Transverse colon (tissue), 4 donors: ENCODE measurements around the gene CPTP. TPM values are rescaled to one million over a fixed set of nuclear protein-coding genes. Genes with fewer than 3 reads are reported as not detected.

Experiments
- DNase-seq: peaks from one replicate; pipeline ENCODE4 v3.0.0-alpha.2; 2019
- H3K27ac ChIP-seq, 4 donors: fragments of 200-600 bp; sonication (generic); 2 replicates each; pipeline ENCODE4 v1.5.1; 2016 to 2018; ENCODE audit warnings: inconsistent platforms in 4 of 4
- H3K27me3 ChIP-seq: fragments of 200-600 bp; sonication (generic); 2 replicates; pipeline ENCODE4 v1.5.1; 2017; ENCODE audit warnings: inconsistent platforms
- H3K36me3 ChIP-seq, 4 donors: fragments of 200-600 bp; sonication (generic); 2 replicates each; pipeline ENCODE4 v1.5.1; 2017 to 2019; ENCODE audit warnings: inconsistent platforms in 4 of 4
- H3K4me1 ChIP-seq, 4 donors: fragments of 200-600 bp; sonication (generic); 2 replicates each; pipeline ENCODE4 v1.5.1; 2017 to 2020; ENCODE audit warnings: inconsistent platforms in 4 of 4
- H3K4me3 ChIP-seq, 4 donors: fragments of 200-600 bp; sonication (generic); 1 replicate in 1 of 4; 2 replicates in 3 of 4; pipeline versions ENCODE4 v1.5.1 to v1.6.1; 2017 to 2019; ENCODE audit warnings: inconsistent platforms in 4 of 4
- H3K9me3 ChIP-seq, 2 donors: fragments of 200-600 bp; sonication (generic); 2 replicates each; pipeline ENCODE4 v1.5.1; 2017 to 2019; ENCODE audit warnings: inconsistent platforms in 2 of 2
- EP300 ChIP-seq: sonication (generic); formaldehyde crosslinking; IDR thresholded peaks from one replicate; pipeline ENCODE4 v1.6.1; 2017; ENCODE audit warnings: antibody characterized with exemption, low read depth
- POLR2A ChIP-seq: fragments of 450-650 bp; IDR thresholded peaks from one replicate; pipeline ENCODE4 v1.6.1; 2016; ENCODE audit warnings: antibody characterized with exemption, mild to moderate bottlenecking, moderate library complexity
- POLR2AphosphoS5 ChIP-seq, 3 donors: sonication (generic); formaldehyde crosslinking; IDR thresholded peaks; one replicate each; pipeline ENCODE4 v1.6.1; 2016; ENCODE audit warnings: antibody characterized with exemption in 3 of 3
- WGBS, 2 donors: methylation state at CpG; one replicate each; pipeline ENCODE4 v1.1.5; 2018; ENCODE audit warnings: low coverage in 1 of 2; 5-methylcytosine and 5-hydroxymethylcytosine counted together
- in situ Hi-C, 4 donors: fragments of 200-750 bp; cut with MboI; loops; one replicate each; pipeline versions ENCODE4 v1.15.0 to v1.15.1; 2017; ENCODE audit warnings: low sequenced_read_pairs in 3 of 4, low pct_ligation_motif_present in 1 of 4, low pct_unique_long_range_greater_than_20kb in 1 of 4
- intact Hi-C: fragments of 100-400 bp; cut with DNase I; formaldehyde crosslinking; loops from one replicate; pipeline ENCODE4 v1.15.1; 2023; ENCODE audit warnings: low total_unique reads
- total RNA-seq, 4 donors: library from RNA; depleted of rRNA; stranded (reverse); fragments of >200 nt; gene quantifications; one replicate each; pipeline ENCODE4 v1.1.0, GENCODE V29; 2016
- TF ChIP-seq, protein P1 (sequence below), 5 experiments: fragments of 200-600 bp in 3 of 5; fragments of 450-650 bp in 2 of 5; sonication (generic) in 3 of 5; IDR thresholded peaks; 1 replicate in 2 of 5; 2 replicates in 3 of 5; pipeline ENCODE4 v1.5.1; 2016 to 2017; ENCODE audit warnings: antibody characterized with exemption in 5 of 5, inconsistent platforms in 3 of 5, mild to moderate bottlenecking in 2 of 5, moderate library complexity in 1 of 5

The CPTP gene
- total RNA-seq, 4 donors from 2014 or later, result 48.0 to 134 (median 77.7) TPM

DNA sequence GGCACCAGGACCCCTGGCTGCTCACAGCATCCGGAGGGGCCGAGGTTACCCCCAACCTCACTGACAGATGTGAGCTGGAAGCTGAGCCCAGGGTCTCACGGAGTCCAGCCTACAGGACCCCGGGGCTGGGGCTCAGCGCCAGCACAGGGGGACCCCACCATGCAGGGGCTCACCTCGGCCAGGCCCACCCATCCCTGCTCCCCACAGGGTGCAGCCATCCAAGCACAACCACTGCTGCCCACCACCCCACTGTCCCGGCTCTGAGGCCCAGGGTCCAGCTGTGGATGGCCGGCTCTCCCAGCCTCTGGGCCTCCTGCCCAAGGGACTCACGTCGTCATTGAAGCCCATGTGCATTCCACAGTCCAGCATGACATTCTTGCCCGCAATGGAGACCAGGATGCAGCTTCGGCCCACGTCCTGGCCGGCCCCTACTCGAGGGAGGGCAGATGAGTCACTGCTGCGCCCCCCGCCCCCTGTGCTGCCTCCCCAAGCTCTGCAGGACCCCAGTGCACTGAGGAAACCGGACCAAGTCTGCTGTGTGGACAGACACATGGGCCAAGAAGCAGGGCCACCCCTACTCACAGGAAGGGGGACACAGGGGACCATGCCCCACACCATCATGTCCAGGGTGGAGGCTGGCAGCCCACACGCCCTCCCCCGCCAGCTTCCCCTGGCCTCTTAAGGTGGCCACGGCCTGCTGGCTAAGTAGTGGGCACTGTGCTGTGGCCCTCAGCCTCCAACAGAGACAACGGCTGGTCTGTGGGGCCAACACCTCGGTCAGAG, 3.7 kb upstream of the CPTP start:
- in situ Hi-C loops (no loop called here), intact Hi-C loops (no loop called here)
- TF ChIP-seq POLR2AphosphoS5 (IDR thresholded peaks at IDR 0.05) (no peak), EP300 (no peak), POLR2A (no peak)
- TF ChIP-seq, protein P1, sequence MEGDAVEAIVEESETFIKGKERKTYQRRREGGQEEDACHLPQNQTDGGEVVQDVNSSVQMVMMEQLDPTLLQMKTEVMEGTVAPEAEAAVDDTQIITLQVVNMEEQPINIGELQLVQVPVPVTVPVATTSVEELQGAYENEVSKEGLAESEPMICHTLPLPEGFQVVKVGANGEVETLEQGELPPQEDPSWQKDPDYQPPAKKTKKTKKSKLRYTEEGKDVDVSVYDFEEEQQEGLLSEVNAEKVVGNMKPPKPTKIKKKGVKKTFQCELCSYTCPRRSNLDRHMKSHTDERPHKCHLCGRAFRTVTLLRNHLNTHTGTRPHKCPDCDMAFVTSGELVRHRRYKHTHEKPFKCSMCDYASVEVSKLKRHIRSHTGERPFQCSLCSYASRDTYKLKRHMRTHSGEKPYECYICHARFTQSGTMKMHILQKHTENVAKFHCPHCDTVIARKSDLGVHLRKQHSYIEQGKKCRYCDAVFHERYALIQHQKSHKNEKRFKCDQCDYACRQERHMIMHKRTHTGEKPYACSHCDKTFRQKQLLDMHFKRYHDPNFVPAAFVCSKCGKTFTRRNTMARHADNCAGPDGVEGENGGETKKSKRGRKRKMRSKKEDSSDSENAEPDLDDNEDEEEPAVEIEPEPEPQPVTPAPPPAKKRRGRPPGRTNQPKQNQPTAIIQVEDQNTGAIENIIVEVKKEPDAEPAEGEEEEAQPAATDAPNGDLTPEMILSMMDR (IDR thresholded peaks at IDR 0.05), result no peak
- H3K4me1 ChIP-seq, result peaks cover 30 to 53% (median 35%) of the 10 kb centered on the region in 4 donors
- peaks cover 0 to 2% (median 0%) of the 10 kb centered on the region in 4 donors for H3K36me3 ChIP-seq
- no peaks in the 10 kb centered on the region for H3K27me3 ChIP-seq
- no peak overlapping the region for H3K4me3 ChIP-seq
- H3K9me3 ChIP-seq, result no peaks in the 10 kb centered on the region
- no peak for DNase-seq
- H3K27ac ChIP-seq, result no peak overlapping the region
- 88% methylated on average over 11 of the region's 23 CpGs; no CpG with 5 or more reads in 1 of the 2 donors for WGBS, 2 donors

DNA sequence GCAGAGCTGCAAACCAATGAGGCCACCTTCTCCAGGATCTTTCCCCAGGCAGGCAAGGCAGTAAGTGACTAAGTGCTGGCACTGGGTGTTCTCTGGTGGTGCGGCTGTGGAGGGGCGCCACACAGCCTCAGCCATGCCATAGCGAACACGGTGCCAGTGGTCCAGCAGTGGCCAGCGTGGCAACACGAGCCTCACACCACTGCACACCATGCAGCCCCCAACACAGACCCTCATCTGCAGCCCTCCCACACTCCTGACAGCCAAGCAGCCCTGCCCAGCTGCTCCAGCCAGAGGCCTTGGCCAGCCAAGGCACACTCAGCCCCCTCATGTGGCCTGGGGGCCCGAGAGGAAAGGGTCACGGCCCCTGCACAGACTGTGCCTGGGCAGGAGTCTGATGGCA, 3.1 kb upstream of the CPTP start:
- DNase-seq, result no peak
- TF ChIP-seq EP300 (no peak), POLR2AphosphoS5 (IDR thresholded peaks at IDR 0.05) (no peak), POLR2A (no peak)
- TF ChIP-seq, protein P1 (IDR thresholded peaks at IDR 0.05), result no peak
- peaks cover 36 to 53% (median 41%) of the 10 kb centered on the region in 4 donors for H3K4me1 ChIP-seq
- no peak overlapping the region for H3K27ac ChIP-seq
- WGBS, 2 donors, result 84% methylated on average over 8 of the region's 8 CpGs; no CpG with 5 or more reads in 1 of the 2 donors
- H3K4me3 ChIP-seq, result no peak overlapping the region
- H3K27me3 ChIP-seq, result no peaks in the 10 kb centered on the region
- peaks cover 0 to 2% (median 0%) of the 10 kb centered on the region in 4 donors for H3K36me3 ChIP-seq
- no peaks in the 10 kb centered on the region for H3K9me3 ChIP-seq
- intact Hi-C loops, result no loop called here
- in situ Hi-C loops, result no loop called here

DNA sequence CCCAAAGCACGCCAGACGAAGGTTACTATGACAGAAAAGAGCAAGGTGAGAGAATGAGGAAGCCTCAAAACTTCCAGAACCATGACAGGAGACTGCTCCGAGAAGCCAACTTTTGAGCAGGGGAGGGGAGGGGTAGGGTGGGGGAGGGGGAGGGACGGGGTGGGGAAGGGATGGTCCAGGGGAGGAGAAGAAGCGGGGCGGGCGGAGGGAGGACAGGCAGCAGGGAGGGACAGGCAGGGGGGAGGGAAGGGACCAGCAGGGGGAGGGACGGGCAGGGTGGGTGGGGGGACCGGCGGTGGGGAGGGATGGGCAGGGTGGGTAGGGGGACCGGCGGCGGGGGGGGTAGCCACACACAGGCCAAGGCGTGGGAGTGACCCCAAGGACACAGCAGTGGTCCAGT, 2.2 kb upstream of the CPTP start:
- in situ Hi-C loops, result no loop called here
- H3K4me1 ChIP-seq, result peaks cover 36 to 47% (median 40%) of the 10 kb centered on the region in 4 donors

DNA sequence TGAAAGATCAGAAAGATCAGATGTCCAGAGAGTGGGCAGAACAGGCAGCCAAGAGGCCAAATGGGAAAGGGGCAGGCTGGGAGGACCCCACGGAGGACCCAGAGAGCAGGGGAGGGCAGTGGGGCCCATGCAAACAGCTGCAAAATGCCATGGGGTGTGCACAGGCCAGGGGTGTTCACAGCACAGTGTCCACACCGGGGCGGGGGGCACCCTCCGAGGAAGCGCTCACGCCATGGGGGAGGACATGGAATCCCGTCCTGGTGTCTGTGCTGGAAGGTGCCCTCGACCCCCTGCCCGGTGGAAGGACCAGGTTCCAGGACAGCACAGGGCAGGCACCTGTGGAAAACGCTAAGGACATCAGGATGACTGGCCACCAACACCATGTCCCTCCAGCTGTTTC, 1.6 kb upstream of the CPTP start:
- Histone ChIP-seq H3K36me3 (peaks cover 0 to 9% (median 0%) of the 10 kb centered on the region in 4 donors), H3K27me3 (no peaks in the 10 kb centered on the region), H3K4me3 (no peak overlapping the region), H3K27ac (no peak overlapping the region), H3K4me1 (peaks cover 31 to 42% (median 35%) of the 10 kb centered on the region in 4 donors), H3K9me3 (no peaks in the 10 kb centered on the region)
- intact Hi-C loops, result no loop called here
- DNase-seq, result no peak
- 81 to 88% methylated on average over 5 to 10 of the region's 10 CpGs for WGBS, 2 donors
- in situ Hi-C loops, result no loop called here
- TF ChIP-seq EP300 (no peak), POLR2A (no peak), POLR2AphosphoS5 (IDR thresholded peaks at IDR 0.05) (no peak)
- TF ChIP-seq, protein P1 (IDR thresholded peaks at IDR 0.05), result no peak

More for the DNA sequence above, 2.2 kb upstream of the CPTP start:
- DNase-seq, result no peak
- H3K36me3 ChIP-seq, result peaks cover 0 to 3% (median 0%) of the 10 kb centered on the region in 4 donors
- no peaks in the 10 kb centered on the region for H3K9me3 ChIP-seq
- H3K27me3 ChIP-seq, result no peaks in the 10 kb centered on the region
- H3K27ac ChIP-seq, result no peak overlapping the region
- no peak overlapping the region for H3K4me3 ChIP-seq
- intact Hi-C loops, result no loop called here
- TF ChIP-seq POLR2AphosphoS5 (IDR thresholded peaks at IDR 0.05) (no peak), POLR2A (no peak), EP300 (no peak)
- TF ChIP-seq, protein P1 (IDR thresholded peaks at IDR 0.05), result no peak
- WGBS, 2 donors, result 87 to 100% methylated on average over 2 to 12 of the region's 14 CpGs
